Progenitor cell of endocrine pancreas (in vitro differentiated cells): ENCODE results near the gene KIF7. TPM values are rescaled to one million over a fixed set of nuclear protein-coding genes. Genes with fewer than 3 reads are reported as not detected.

Experiments
- DNase-seq: peaks from one replicate; pipeline ENCODE4 v3.0.0; 2021; ENCODE audit warnings: low spot score; ENCODE audit not compliant: unreplicated experiment
- H3K27ac Mint-ChIP-seq: 2 replicates; pipeline ENCODE4 v1.8.0; 2021; ENCODE audit warnings: mild to moderate bottlenecking, moderate library complexity, mixed read lengths
- H3K27me3 Mint-ChIP-seq: 2 replicates; pipeline ENCODE4 v1.8.0; 2021; ENCODE audit warnings: mixed read lengths
- H3K36me3 Mint-ChIP-seq: 2 replicates; pipeline ENCODE4 v1.8.0; 2022; ENCODE audit warnings: mixed read lengths; ENCODE audit not compliant: insufficient read depth
- H3K4me1 Mint-ChIP-seq: 2 replicates; pipeline ENCODE4 v1.8.0; 2021; ENCODE audit warnings: low read depth, mixed read lengths
- H3K4me3 Mint-ChIP-seq: 2 replicates; pipeline ENCODE4 v1.8.0; 2021; ENCODE audit warnings: low read depth, mild to moderate bottlenecking, moderate library complexity, mixed read lengths
- H3K9me3 Mint-ChIP-seq: 2 replicates; pipeline ENCODE4 v1.8.0; 2021; ENCODE audit warnings: low read depth, mixed read lengths
- CTCF ChIP-seq: fragments of 200-600 bp; sonication (generic); IDR thresholded peaks from one replicate; pipeline ENCODE4 v1.5.0; 2021; ENCODE audit warnings: antibody characterized with exemption, mild to moderate bottlenecking; ENCODE audit not compliant: unreplicated experiment
- total RNA-seq: library from RNA; stranded (reverse); gene quantifications from 2 replicates; pipeline ENCODE4 v1.2.1, GENCODE V29; 2021

KIF7 gene
- total RNA-seq, 1 donor from 2014 or later = 22.8 TPM

- no peak for DNase-seq
- Mint-ChIP-seq H3K4me1 (no peaks in the 10 kb centered on the region), H3K27ac (peak overlapping the region; percentile 16), H3K4me3 (no peak overlapping the region), H3K36me3 (peaks cover 46% of the 10 kb centered on the region), H3K27me3 (no peaks in the 10 kb centered on the region), H3K9me3 (no peaks in the 10 kb centered on the region)
- TF ChIP-seq CTCF = no peak
These were observed 24.0 kb downstream of the KIF7 start for GRCh38 chr15:89630974-89631901.

GRCh38 chr15:89630260-89630659 is 25.0 kb downstream of the KIF7 start:
- Mint-ChIP-seq H3K9me3 (no peaks in the 10 kb centered on the region), H3K4me1 (no peaks in the 10 kb centered on the region), H3K36me3 (peaks cover 42% of the 10 kb centered on the region), H3K27ac (no peak overlapping the region), H3K4me3 (no peak overlapping the region), H3K27me3 (no peaks in the 10 kb centered on the region)
- DNase-seq = no peak
- TF ChIP-seq CTCF = no peak

- H3K36me3 Mint-ChIP-seq = peaks cover 41% of the 10 kb centered on the region
- H3K27ac Mint-ChIP-seq = no peak overlapping the region
- TF ChIP-seq CTCF = no peak
- H3K9me3 Mint-ChIP-seq = no peaks in the 10 kb centered on the region
- no peak for DNase-seq
- H3K4me3 Mint-ChIP-seq = no peak overlapping the region
- H3K4me1 Mint-ChIP-seq = no peaks in the 10 kb centered on the region
- H3K27me3 Mint-ChIP-seq = no peaks in the 10 kb centered on the region
These were observed 25.4 kb downstream of the KIF7 start for GRCh38 chr15:89629829-89630228.

GRCh38 chr15:89628806-89629715 is 26.2 kb downstream of the KIF7 start:
- H3K4me1 Mint-ChIP-seq = no peaks in the 10 kb centered on the region
- no peaks in the 10 kb centered on the region for H3K27me3 Mint-ChIP-seq
- peaks cover 38% of the 10 kb centered on the region for H3K36me3 Mint-ChIP-seq
- no peaks in the 10 kb centered on the region for H3K9me3 Mint-ChIP-seq
- no peak overlapping the region for H3K4me3 Mint-ChIP-seq
- DNase-seq = no peak
- TF ChIP-seq CTCF = no peak
- H3K27ac Mint-ChIP-seq = no peak overlapping the region

GRCh38 chr15:89628301-89628700 is 27.0 kb downstream of the KIF7 start:
- Mint-ChIP-seq H3K36me3 (peaks cover 34% of the 10 kb centered on the region), H3K27me3 (no peaks in the 10 kb centered on the region), H3K27ac (no peak overlapping the region), H3K9me3 (no peaks in the 10 kb centered on the region), H3K4me1 (no peaks in the 10 kb centered on the region), H3K4me3 (no peak overlapping the region)
- DNase-seq = no peak
- TF ChIP-seq CTCF = no peak
